ENCODE data around the gene MCF2.

The MCF2 gene

DNA sequence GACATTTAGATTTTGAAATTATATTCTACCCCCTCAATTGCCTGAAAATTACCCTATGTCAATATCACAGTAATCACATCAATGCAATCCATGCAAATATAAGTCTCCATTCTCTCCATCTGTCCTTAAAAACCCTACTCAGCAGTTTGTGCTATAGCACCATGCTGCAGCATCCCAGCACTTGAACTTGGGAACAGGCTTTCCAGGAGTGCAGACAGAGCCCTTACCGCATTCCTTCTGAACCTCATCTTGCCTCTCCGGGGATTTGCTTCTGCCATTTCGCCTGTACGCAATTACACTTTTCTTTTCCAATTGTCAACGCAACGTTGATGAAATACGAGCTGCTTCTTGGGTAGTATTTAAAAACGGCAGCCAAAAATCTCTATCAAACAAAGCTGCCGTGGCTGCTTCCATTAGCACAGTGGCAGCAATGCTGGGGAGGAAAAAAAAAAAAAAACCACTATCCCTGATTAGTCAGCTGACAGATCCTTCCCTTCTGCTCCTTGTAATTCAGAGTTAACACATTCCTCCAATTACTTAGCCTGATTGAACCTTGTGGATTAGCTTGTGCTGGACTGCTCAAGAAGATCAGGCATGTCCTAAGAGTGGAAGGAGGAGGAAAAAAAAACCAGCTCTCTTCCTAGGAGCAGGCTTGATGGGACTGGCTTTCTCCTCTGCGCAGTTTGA, 65.6 kb downstream of the MCF2 start:
- no peak overlapping the region for H3K4me2 ChIP-seq
- H3K4me3 ChIP-seq: no peak overlapping the region
- H3K36me3 ChIP-seq: no peaks in the 10 kb centered on the region
- H3K27ac ChIP-seq: no peak overlapping the region
- no peaks in the 10 kb centered on the region for H3K4me1 ChIP-seq
- no peaks in the 10 kb centered on the region for H3K9me3 ChIP-seq
- no peaks in the 10 kb centered on the region for H4K20me1 ChIP-seq
- TF ChIP-seq Cebpa-rat (IDR thresholded peaks at IDR 0.05): no peak
- no peak overlapping the region for H3K9ac ChIP-seq
- H3K27me3 ChIP-seq: peaks cover 81% of the 10 kb centered on the region

GRCh38 chrX:139640259-139640658, 67.7 kb downstream of the MCF2 start:
- Histone ChIP-seq H3K36me3 (no peaks in the 10 kb centered on the region), H4K20me1 (no peaks in the 10 kb centered on the region), H3K27me3 (peaks cover 84% of the 10 kb centered on the region), H3K4me2 (no peak overlapping the region), H3K9ac (no peak overlapping the region), H3K4me1 (no peaks in the 10 kb centered on the region), H3K4me3 (no peak overlapping the region), H3K9me3 (no peaks in the 10 kb centered on the region), H3K27ac (no peak overlapping the region)
- TF ChIP-seq Cebpa-rat (IDR thresholded peaks at IDR 0.05): no peak

DNA sequence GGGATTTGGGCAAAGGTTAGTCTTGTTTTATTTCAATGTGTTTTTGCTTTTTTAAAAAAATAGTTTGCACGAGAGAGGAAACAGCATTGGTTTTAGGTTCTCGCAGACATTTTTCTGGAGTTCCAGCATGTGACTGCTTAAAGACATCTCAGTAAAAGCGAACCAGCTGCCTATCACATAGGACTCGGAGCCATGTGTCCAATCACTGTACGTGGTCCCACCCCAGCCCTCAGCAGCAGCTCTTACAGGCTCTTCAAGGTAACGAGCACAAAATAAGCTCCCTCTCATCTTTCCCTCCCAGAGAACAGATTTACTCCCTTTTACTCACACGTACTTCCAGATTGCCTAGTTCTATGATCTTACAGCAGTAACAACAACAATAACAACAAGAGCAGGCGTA, 68.7 kb downstream of the MCF2 start:
- no peak for TF ChIP-seq Cebpa-rat (IDR thresholded peaks at IDR 0.05)
- Histone ChIP-seq H3K9me3 (no peaks in the 10 kb centered on the region), H3K27ac (no peak overlapping the region), H3K36me3 (no peaks in the 10 kb centered on the region), H3K9ac (no peak overlapping the region), H3K4me1 (no peaks in the 10 kb centered on the region), H4K20me1 (no peaks in the 10 kb centered on the region), H3K4me2 (no peak overlapping the region), H3K4me3 (no peak overlapping the region), H3K27me3 (peaks cover 86% of the 10 kb centered on the region)

DNA sequence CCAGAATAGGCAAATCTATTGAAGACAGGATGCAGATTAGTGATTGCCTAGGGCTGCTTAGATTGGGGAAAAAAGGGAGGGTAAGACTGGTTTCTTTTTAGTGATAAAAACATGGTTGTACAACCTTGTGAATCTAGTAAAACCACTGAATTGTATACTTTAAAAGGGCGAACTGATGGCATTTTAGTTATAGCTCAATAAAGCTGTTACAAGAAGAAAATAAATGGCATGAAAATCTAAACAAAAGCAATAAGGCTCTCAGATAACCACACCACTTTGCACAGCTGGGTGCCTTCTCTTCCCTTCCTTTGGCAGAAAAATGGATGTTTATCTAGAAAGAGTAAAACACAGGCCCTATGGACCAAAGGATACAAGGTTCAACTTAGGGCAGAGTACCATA, 107.9 kb downstream of the MCF2 start:
- Histone ChIP-seq H3K36me3 (no peaks in the 10 kb centered on the region), H3K4me2 (no peak overlapping the region), H3K9me3 (0 out of 2 replicates have a peak, but pooled peaks cover 4% of the 10 kb centered on the region), H3K9ac (no peak overlapping the region), H3K4me3 (no peak overlapping the region), H3K4me1 (no peaks in the 10 kb centered on the region), H3K27me3 (peaks cover 77% of the 10 kb centered on the region), H3K27ac (no peak overlapping the region), H4K20me1 (no peaks in the 10 kb centered on the region)
- no peak for TF ChIP-seq Cebpa-rat (IDR thresholded peaks at IDR 0.05)

DNA sequence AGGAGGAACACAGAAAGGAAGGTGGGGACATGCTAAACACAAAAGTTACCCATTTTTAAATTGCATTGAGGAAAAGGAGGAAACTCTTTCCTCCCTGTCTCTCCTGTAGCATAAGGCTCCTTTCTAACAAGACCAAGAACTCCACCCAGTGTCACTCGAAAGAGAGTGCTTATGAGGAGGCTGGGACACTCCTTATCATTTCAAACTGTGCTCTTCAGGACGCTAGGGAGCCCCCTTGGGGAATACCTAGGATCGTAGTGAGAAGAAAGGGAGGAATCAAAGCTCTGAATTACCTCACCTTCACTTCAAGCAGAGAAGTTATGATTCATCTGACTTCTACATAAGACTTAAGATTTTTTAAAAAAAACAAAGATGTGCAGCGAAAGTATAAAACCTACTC, 111.9 kb downstream of the MCF2 start:
- Histone ChIP-seq H3K4me1 (no peaks in the 10 kb centered on the region), H3K4me2 (no peak overlapping the region), H3K27ac (no peak overlapping the region), H3K27me3 (peaks cover 61% of the 10 kb centered on the region), H3K9ac (no peak overlapping the region), H4K20me1 (no peaks in the 10 kb centered on the region), H3K4me3 (no peak overlapping the region), H3K9me3 (0 out of 2 replicates have a peak, but pooled peaks cover 4% of the 10 kb centered on the region), H3K36me3 (no peaks in the 10 kb centered on the region)
- no peak for TF ChIP-seq Cebpa-rat (IDR thresholded peaks at IDR 0.05)

DNA sequence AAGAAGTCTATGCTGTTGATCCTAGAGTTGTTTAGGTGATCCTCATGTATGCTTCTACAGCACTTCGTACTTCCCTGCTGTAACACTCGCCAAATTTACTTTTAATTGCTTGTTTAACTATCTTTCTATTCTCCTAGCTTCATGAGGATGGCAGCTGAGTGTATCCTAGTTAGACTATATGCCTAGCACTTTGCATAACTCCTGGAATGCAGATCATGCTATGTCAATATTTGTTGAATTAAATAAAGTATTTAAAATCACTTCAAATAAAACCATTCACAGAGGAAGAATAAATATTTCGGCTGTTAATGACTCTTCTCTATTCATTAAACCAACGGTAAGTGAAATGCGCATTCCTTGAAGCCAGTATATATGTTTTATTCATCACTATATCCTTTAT, 122.4 kb downstream of the MCF2 start:
- no peaks in the 10 kb centered on the region for H3K4me1 ChIP-seq
- no peak overlapping the region for H3K9ac ChIP-seq
- H4K20me1 ChIP-seq: no peaks in the 10 kb centered on the region
- H3K4me2 ChIP-seq: no peak overlapping the region
- no peak overlapping the region for H3K27ac ChIP-seq
- peaks cover 83% of the 10 kb centered on the region for H3K27me3 ChIP-seq
- no peaks in the 10 kb centered on the region for H3K36me3 ChIP-seq
- TF ChIP-seq Cebpa-rat (IDR thresholded peaks at IDR 0.05): no peak
- no peaks in the 10 kb centered on the region for H3K9me3 ChIP-seq
- H3K4me3 ChIP-seq: no peak overlapping the region

DNA sequence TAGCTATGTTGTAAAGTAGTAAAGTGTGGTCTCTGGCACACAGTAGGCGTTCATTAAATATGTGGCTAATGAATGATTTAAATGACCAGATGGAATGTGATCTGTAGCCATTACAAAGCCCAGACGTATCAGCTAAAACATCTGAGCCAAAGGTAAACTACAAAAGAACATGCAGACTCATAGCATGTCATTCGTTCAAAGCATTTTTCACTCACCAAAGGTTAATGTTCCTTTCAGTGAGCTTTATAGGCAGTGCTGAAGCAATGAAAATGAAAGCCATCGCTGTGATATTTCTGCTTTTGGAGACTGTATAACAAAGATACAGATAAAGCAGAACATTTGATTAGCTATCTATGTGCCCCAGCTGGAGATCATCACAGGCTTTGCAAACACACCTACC, 126.9 kb downstream of the MCF2 start:
- no peak overlapping the region for H3K4me2 ChIP-seq
- H3K9me3 ChIP-seq: no peaks in the 10 kb centered on the region
- H4K20me1 ChIP-seq: no peaks in the 10 kb centered on the region; the same call in 1 of the 2 replicates
- TF ChIP-seq Cebpa-rat (IDR thresholded peaks at IDR 0.05): no peak
- peaks cover 71% of the 10 kb centered on the region for H3K27me3 ChIP-seq
- no peak overlapping the region for H3K9ac ChIP-seq
- H3K4me3 ChIP-seq: no peak overlapping the region
- H3K36me3 ChIP-seq: no peaks in the 10 kb centered on the region
- no peak overlapping the region for H3K27ac ChIP-seq
- no peaks in the 10 kb centered on the region for H3K4me1 ChIP-seq

DNA sequence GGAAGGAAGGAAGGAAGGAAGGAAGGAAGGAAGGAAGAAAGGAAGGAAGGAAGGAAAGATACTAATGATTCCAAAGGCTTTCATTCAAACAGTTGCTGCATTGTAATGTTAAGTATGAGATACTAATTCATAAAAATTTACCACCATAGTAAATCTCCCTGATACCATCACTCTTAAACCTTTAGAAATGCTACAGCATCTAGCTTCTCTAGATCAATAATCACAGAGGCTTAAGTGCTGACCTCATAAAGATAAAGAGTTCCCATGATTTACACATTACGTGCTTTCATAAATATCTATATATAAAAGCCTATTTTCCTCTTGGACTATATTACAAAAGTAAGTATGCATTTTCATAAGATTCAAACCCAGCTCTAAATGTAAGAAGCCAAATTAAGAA, 141.0 kb downstream of the MCF2 start:
- Histone ChIP-seq H3K36me3 (no peaks in the 10 kb centered on the region), H3K27me3 (peaks cover 89% of the 10 kb centered on the region), H3K4me3 (no peak overlapping the region), H3K9ac (no peak overlapping the region), H4K20me1 (no peaks in the 10 kb centered on the region), H3K9me3 (no peaks in the 10 kb centered on the region), H3K4me2 (no peak overlapping the region), H3K4me1 (no peaks in the 10 kb centered on the region), H3K27ac (no peak overlapping the region)
- TF ChIP-seq Cebpa-rat (IDR thresholded peaks at IDR 0.05): no peak

DNA sequence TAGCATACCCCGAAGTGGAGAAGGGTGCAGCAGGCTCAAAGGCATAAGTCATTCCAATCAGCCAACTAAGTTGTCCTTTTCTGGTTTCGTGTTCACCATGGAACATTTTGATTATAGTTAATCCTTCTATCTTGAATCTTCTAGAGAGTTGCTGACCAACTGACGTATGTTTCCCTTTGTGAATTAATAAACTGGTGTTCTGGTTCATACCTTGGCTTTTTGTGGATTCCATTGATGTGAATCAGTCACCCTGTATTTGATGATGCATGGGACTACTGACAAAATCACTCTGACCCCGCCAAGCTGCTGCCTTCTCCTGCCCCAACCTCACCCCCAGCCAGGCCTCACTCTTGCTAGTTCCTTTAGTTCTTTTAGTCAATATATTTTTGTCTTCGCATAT, 144.7 kb downstream of the MCF2 start:
- Histone ChIP-seq H3K9me3 (no peaks in the 10 kb centered on the region), H3K27ac (no peak overlapping the region), H3K9ac (no peak overlapping the region), H3K4me1 (peaks cover 9% of the 10 kb centered on the region), H3K36me3 (no peaks in the 10 kb centered on the region), H3K4me2 (no peak overlapping the region), H4K20me1 (peaks cover 5% of the 10 kb centered on the region; the same call in 1 of the 2 replicates), H3K4me3 (no peak overlapping the region), H3K27me3 (peaks cover 85% of the 10 kb centered on the region)
- no peak for TF ChIP-seq Cebpa-rat (IDR thresholded peaks at IDR 0.05)

DNA sequence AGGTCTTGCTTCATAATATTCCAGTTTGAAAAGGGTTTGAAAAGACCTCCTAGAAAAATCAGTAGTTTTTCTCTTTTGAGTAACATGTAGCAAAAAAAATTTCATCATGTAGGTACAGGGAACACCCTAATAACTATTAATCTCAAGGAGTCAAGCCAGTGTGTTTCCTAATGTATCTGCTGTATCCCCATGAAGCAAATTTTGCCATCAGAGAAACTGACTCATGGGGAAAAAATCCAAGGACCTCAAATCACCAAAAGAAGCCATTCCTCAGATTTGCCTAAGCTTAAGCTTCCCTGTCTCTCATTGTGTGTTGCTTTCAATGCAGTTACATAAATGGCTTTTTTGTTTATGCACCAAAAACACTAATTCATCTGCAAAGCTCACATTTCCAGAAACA, 147.7 kb downstream of the MCF2 start:
- H3K4me1 ChIP-seq: peaks cover 18% of the 10 kb centered on the region
- H3K9ac ChIP-seq: no peak overlapping the region
- H3K4me2 ChIP-seq: no peak overlapping the region
- no peak overlapping the region for H3K27ac ChIP-seq
- H3K36me3 ChIP-seq: no peaks in the 10 kb centered on the region
- no peak for TF ChIP-seq Cebpa-rat (IDR thresholded peaks at IDR 0.05)
- no peak overlapping the region for H3K4me3 ChIP-seq
- peaks cover 86% of the 10 kb centered on the region for H3K27me3 ChIP-seq
- no peaks in the 10 kb centered on the region for H3K9me3 ChIP-seq
- peaks cover 5% of the 10 kb centered on the region; the same call in 1 of the 2 replicates for H4K20me1 ChIP-seq

All from BLaER1 (cell line).